HG03520 (cell line): ENCODE measurements around the gene ELL.
"Not testable (repeated sequence)": the region's sequence is repeated elsewhere in the genome, so short reads cannot be mapped to it uniquely, and the experiment has no call there.

Source experiments
- ATAC-seq: cut with Tn5 transposase; IDR thresholded peaks from one replicate; pipeline ENCODE4 v1.9.1; 2021; ENCODE audit warnings: mild to moderate bottlenecking, moderate library complexity; ENCODE audit not compliant: unreplicated experiment

The ELL gene

GRCh38 chr19:18405754-18406153, 116.1 kb downstream of the ELL start:
- not testable (repeated sequence) for ATAC-seq

- not testable (repeated sequence) for ATAC-seq
Observed at GRCh38 chr19:18402455-18403248, 119.2 kb downstream of the ELL start.

- ATAC-seq, result no peak
Observed at GRCh38 chr19:18401580-18402112, 120.2 kb downstream of the ELL start.

GRCh38 chr19:18399008-18399407, 122.9 kb downstream of the ELL start:
- no peak for ATAC-seq

GRCh38 chr19:18397242-18398202, 124.3 kb downstream of the ELL start, which contains the start of gene LRRC25:
TSS of gene LRRC25 (minus strand) at chr19:18397622. CDS start at chr19:18396963, 659 bp downstream.
- ATAC-seq, result no peak

GRCh38 chr19:18396471-18397241, 125.2 kb downstream of the ELL start:
- ATAC-seq, result no peak

GRCh38 chr19:18393836-18394235, 128.0 kb downstream of the ELL start:
- no peak for ATAC-seq

- ATAC-seq, result no peak
Observed at GRCh38 chr19:18392926-18393325, 128.9 kb downstream of the ELL start.
